GM18498 (cell line): ENCODE data around the gene TLR9.

Experiments used
- ATAC-seq: cut with Tn5 transposase; IDR thresholded peaks from one replicate; pipeline ENCODE4 v1.9.1; 2021; ENCODE audit warnings: mild to moderate bottlenecking, moderate library complexity; ENCODE audit not compliant: unreplicated experiment

TLR9 gene

DNA sequence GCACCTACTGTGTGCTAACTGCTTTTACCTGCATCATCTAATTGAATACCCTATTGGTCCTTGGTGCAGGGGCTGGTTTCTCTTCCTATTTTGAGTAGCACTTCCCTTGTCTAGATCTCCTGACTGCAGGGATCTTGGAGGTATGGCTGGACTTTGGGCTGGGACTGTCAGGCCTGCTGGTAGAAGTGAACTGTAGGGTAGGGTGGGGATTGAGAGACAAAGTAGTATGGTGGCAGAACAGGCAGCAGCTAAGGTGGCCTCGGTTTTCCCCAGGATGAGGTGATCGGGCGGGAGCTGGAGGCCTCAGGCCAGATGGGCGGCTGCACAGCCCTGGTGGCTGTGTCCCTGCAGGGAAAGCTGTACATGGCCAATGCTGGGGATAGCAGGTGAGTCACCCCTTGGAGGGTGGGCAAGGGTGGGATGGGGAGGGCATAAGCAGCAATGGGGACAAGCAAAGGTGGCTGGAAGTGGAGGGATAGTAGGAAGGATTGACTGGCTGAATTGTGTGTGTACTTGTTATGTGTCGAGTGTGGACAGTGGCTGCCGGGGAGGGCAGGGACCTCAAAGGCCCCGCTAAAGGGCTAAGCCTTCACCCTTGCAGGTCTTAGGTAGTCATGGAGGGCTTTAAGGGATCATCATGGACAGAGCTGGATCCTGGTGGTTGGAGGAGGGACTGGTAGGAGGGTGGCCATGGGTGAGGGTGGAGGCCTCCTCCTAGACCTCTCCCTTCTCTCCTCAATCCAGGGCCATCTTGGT is 22.1 kb upstream of the TLR9 start:
- ATAC-seq: no peak

DNA sequence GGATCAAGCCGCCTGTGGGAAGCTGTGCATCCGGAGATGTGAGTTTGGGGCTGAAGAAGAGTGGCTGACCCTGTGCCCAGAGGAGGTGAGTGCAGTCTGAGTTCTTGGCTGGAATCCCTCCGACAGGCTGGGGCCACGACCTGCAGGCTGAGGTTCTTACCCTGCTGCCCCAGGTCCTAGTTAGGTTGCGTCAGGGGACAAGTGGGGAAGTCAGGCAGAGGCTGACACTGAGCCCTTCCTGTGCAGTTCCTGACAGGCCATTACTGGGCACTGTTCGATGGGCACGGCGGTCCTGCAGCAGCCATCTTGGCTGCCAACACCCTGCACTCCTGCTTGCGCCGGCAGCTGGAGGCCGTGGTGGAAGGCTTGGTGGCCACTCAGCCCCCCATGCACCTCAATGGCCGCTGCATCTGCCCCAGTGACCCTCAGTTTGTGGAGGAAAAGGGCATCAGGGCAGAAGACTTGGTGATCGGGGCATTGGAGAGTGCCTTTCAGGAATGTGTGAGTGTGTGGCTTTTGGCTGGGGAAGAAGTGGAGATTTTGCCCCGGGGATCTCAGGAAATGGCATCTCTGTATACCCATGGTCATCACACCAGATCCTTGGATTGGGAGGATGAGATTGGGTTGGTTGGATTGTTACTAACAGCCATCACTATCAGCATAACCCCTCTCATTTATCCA is 21.4 kb upstream of the TLR9 start:
- no peak for ATAC-seq

DNA sequence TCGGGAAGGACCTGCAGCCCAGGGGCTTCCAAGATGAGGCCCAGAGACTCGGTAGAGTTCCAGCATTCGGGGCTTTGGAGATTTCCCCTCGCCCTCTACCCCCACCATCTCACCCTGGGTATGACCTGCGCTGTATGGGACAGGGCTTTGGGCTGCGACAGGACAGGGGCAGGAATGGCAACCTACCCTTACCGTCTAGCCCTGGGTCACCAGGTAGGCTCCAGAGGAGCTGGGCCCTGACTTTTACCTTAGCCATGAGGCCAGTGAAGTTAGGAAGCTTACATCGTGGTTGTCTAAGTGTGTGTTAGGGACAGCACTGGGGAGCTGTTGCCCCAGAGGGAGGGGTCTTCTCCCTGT is 20.8 kb upstream of the TLR9 start:
- no peak for ATAC-seq

DNA sequence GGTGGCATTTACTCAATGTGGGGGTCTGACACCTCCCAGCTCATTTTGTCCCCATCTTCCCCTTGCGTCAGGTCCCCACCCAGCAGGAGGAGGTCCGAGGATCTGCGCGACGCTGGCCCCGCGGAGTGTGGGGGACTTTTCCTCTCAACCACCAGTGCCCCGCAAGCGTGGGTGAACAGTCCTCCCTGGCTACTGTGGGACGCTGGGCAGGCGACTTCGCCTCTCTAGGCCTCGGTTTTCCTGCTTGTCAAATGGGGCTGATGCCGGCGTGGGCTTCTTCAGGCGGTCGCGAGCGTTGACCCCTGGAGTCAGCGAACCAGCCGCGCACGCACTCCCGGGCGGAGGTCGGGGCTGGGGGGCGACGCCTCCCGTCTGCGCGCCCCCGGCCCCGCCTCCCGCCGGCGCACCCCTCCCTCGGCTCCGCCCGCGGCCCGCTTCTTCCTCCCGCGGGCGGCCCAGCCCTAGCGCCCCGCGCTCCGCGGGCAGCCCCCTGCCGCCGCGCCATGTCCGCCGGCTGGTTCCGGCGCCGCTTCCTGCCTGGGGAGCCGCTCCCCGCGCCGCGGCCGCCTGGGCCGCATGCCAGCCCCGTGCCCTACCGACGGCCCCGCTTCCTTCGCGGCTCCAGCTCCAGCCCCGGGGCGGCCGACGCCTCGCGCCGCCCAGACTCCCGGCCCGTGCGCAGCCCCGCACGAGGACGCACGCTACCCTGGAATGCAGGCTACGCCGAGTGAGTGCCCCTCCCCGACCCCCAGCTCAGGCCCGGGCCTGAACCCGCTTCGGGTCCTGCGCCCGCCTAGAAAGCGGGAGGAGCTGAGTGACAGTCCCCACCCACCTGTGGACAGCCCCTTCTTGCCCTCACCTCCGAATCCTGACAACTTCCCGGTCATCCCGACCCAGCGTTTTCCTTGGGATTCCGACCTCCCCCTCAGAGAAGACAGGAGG is 20.1 kb upstream of the TLR9 start, which contains the start of gene PPM1M:
Gene PPM1M (plus strand): TSS at position 438 of the 942 bp plus-strand sequence. CDS start 66 bp downstream, at position 504.
- peak; percentile 52 for ATAC-seq

DNA sequence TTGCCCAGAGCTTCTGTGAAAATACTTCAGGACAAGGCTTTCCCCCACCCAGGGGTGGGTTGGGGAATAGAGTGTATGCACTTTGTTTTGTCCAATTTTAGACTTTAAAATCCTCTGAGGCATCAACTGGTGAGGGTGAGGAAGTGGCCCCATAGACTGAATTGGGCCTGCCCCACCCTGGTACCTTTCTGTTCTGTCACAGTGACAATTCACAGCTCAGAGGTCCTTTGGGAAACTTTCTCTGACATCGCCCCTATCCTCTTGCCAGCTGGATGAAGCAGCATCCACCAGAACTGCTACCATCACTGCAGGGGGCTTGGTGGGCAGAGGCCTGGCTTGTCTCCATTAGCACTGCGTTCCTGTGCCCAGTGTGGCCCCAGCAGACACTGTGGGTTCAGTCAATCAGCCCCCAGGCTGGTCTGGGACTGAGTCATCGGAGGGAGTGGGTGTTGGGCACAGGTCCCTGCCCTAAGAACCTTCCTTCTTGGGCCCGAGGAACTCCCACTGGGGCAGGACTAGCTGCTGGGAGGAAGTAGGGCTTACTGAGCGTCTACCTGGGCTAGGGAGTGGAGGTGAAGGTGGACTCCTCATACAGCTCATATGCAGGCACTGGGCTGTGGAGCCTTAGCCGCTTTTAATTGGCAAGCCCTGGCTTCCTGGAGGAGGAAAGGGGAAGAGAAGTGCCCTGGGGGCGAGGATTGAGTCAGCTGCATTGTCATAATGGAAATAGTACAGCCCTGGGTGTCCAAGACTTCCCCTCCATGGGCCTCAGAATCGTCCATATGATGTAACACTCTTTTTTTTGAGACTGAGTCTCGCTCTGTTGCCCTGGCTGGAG is 18.6 kb upstream of the TLR9 start:
- ATAC-seq: no peak

DNA sequence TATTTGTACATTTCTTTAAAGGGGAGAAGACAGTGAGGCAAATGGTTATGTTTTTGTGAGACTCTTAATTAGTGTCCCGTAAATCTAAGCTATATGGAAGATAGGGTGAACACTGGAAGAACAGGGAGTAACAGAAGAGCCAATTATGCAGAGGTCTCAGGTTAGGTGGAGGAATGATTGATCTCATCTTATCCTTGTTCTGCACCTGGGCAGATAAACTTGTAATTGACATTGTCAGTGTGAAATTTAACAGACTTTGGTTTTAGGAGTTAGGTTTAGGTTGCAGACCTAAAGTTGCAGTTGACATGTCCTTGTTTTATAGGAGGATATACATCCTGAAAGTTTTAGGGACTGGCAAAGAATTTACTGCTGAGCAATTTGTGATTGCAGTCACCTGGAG is 16.6 kb upstream of the TLR9 start:
- ATAC-seq: no peak

DNA sequence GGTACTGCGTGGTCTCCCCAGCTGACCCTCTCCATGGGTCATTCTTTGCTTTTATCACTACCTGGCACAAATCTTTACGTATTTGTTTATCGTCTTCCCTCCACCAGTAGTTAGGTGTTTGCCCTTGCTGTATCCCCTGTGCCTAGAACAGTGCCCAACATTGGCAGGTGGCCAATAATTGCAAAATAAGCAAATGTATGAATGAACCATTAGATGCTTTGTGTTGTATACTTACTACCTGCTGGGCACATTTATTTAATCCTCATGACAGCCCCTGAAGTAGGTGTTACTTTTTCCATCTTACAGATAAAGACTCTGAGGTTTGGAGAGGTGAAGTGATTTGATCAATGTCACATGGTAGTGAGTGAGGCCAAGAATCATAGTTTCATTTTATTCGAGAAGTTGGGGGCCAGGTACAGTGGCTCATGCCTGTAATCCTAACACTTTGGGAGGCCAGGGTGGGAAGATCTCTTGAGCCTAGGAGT is 15.5 kb upstream of the TLR9 start:
- no peak for ATAC-seq

DNA sequence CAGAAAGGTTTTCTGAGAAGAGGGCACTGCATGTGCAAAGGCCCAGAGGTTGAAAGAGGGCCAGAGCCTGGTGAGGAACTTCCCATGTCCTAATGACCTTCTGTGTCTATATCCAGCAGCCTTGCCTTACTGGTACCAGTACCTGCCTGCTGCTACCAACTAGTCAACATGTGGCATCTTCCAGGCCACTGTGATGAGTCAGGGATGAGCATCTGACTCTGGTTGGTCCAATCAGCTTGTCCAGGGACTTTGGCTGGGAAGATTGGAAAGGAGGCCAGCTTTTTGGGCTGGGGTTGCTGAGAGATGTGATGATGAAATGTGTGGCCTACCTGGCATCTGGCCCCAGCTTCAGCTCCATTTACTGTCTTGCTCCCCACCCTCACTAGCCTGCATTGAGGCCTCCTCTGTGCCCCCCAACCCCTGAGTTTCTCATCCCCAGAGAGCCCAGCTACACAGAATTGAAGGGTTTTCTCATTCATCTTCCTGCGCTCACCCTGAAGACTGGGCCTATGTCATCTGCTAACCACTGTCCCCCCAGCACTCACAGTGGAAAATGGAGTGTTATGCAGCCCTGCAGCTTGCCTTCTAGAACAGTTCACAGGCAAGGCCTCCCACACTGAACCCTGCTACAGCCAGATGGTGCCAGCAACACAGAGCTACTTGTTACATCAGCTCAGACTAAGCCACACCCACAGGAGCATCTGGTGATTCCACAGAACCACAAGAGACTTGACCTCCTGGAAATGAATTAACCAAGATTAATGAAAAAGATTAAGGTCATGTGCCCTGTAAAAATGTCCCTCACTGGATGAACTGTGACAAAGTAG is 14.8 kb upstream of the TLR9 start:
- no peak for ATAC-seq

DNA sequence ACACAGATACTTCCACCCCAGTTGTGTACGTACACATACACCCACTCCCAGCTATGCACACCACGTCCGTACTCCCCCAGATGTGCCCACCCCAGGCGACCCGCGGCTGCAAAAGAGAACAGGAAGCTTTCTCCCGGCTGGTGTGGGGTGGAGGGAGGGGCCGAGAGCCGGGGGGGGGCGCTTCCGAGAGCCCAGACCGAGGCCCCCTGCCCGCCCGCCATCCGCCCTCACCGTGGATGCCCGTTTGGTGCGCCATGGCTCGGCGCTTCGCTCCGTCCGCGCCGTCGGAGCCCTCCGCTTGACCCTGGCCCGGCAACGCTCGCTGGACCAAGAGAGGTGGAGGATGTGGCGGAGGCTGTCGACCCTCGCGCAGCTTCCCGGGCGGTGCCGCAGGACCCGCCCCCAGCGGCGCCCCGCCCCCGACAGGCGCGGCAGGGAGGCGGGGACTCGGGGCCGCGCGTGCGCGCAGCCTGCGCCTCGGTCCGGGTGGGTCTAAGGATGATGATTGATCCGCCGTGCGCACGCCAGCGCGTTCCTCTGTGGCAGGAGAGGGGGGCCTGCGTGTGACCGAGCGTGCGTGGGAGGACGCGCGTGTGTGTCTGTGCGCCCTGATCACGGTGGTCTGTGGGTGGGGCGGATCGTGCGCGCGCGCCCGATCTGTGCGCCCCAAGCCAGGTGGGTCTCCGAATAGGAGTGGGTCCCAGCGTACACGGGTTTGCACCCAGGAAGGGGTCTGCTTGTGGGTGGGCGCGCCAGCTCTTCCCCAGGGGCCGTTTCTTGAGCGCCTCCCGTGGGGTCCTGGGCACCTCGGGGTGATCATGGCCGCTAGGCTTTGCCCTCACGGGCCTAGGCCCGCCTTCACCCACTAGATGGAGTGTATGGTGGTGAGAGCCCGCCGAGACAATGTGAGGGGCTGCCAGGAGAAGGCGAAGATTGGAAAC is 13.6 kb upstream of the TLR9 start, which contains the start of gene TWF2:
Gene TWF2 (minus strand): TSS at position 398 of the 941 bp plus-strand sequence. CDS start 142 bp downstream, at position 256.
- ATAC-seq: peak; percentile 85

DNA sequence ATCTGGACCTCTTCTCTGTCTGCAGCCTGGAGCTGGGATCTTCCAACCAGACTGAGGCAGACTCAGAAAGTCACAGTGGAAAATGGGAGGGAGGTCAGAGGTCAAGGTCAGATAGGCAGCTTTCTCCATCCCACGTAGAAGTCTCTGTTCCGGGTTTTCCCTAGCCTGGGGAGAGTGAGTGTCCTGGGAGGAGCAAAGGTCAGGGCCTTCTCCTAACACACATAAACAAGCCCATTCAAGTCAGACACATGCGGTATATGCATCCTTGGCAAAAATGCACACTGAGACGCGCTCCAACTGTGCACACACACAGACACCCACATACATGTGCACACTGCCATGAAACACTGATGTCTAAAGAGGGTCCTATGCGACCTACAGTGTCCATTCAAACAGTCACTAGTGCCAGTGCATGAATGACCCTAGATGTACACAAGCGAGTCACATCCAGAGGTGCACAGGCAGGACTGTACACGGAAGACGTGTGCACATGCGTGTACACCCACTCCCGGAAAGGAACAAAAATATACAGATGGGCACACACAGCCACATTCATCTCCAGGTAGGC is 12.8 kb upstream of the TLR9 start:
- no peak for ATAC-seq

DNA sequence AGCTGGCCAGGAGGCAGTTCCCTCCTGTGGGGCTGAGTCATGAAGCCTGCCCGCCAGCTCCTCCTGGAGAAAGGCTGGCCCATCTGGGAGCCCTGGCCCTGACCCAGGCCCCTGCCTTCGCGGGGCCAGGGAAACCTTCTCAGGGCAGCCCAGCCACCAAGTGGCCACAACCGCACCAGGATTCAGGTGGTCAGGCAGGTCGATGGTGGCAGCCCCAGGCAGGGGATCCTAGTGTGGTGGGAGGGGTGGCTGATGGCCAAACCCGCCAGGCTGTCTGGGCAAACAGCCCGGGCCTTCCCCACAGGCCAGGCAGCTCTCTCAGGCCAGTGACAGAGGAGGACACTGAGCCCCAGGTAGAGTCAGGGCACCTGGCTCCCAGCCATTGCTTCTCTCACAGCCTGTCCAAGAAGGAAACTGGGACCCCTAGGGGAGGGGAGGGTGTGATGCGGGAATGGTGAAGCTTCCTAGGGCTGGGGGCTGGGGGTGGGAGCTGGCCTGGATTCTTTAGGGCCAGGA is 12.3 kb upstream of the TLR9 start:
- ATAC-seq: no peak

DNA sequence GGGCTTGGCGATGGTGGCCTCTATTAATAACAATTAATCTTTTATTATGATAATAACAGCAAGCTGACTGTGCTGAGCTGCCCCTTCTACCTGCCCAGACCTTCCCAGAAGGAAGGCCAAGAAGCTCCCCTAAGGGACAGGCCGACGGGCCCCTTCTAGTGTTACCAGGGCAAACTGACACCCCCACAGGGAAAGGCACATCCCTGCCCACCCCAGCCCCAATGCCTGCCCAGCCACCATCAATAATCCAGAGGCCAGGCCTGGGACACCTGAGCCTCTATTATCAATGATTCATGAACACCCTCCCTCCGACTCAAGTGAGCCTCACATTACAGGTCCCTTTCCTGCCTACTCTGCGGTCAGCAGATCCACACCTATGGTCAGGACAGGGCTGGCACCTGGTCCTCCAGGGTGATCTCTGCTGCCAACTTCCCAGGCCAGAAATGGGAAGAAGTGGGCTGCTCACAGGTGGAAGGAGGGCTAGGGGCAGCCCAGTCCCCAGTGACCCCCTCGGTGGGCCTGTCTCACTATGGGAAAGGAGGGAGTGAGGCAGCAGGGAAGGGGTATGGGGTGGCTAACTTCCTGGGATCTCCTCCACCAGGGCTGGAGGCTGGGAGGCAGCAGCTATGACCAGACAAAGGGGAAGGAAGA is 11.7 kb upstream of the TLR9 start:
- ATAC-seq: no peak

DNA sequence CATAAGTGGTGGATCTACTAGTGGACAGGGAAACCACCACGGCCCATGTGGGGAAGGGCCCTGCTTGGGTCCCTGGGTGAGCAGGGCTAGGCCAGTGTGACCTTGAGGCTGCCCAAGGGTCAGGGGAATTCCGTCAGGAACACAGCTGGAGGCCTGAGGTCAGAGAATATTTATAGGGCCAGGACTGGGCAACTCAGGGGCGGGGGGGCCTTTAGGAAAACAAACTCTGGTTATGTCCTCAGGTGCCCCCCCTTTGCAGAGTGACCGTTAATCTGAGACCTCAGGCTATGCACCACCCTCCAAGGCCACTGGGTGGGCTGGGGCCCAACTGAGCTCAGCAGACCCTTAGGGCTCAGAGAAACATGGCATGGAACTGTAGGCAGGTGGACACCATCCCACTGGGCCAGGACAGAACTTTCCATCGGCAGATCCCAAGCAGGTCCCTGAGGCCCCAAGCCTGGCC is 11.0 kb upstream of the TLR9 start:
- no peak for ATAC-seq

DNA sequence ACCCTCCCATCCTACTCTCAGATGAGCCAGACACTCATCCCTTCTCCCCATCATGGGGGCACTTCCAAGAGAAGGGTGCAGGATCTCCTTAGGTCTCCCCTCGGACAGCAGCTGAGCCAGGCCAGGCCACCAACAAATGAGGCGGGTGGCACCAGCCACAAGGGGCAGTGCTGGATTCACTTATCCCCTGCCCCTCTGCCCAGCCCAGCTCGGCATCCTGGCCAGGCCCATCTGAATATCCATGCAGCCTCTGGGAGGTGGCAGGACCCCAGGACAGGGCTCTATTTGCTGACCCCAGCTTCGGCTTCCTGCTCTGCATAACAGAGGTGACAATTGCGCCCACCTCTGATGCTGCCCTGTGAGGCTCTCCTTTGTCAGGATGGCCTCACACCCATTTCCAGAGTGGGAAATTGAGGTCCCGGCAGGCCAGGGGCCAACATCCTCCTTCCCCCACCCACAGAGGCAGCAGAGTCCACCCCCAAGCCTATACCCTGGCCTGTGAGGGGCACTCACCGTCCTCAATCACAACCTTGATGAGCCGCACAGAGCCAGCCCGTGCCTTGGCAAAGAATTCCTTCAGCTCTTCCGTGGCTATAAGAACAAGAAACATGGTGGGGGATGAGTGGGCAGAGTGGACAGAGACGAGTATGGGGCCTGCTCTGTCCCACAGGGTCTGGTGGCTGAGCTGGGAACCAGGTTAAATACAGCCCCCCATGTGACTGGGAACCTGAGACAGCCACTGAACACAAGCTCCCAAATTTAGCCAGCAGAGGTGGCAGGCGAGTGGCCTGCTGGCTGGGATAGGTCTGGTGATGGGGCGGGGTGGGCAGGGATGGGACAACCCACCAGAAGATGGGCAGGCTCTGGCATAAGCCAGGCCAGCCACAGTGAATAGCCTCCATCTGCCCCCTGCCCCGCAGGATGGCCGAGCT is 9.3 kb upstream of the TLR9 start:
- ATAC-seq: no peak

DNA sequence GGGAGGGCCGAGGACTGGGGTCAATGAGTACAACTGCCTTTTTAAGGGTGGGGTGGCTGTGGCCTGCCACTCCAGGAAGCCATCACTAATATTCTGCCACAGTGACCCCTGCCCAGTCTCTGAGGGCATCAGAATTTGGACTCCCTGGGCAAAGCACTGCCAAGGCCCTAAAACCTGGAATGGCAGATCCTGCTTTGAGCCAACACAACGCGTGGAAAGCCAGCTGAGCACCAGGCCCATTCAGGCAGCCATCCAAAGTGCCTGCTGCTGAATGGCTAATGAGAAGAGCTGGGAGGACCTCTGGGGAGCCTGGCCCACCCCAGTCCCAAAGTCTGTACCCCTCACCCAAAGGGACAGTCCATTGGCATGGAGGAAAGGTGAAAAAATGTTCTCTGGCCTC is 8.5 kb upstream of the TLR9 start:
- no peak for ATAC-seq

DNA sequence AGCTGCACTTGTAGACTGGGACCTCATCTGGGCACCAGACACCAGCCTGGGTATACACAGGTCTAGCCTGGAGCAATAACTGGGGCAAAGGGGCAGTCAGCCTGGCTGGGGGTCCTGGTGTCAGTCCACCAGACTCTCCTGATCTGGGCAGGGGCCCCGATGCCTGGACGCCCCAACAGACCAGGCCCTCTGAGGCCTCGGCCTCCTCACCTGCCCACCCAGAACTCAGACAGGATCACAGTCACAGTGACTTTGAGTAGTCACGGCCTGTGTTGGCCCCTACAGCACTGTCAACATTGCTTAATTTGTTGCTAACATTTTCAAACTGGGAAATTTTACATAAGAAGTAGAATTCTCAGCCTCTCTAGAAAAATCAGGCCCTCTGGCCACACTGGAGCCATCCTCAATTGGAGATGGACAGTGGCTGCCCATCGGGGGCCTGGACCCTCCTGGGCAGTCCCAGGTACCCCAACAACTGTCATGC is 7.7 kb upstream of the TLR9 start:
- ATAC-seq: no peak
